Measurements from ENCODE around the gene GPBP1. TPM values are rescaled to one million over a fixed set of nuclear protein-coding genes. Genes with fewer than 3 reads are reported as not detected.
"Not testable (repeated sequence)": the region's sequence is repeated elsewhere in the genome, so short reads cannot be mapped to it uniquely, and the experiment has no call there.

GPBP1 gene
- total RNA-seq, 1 donor from 2014 or later, result 63.0 TPM

DNA sequence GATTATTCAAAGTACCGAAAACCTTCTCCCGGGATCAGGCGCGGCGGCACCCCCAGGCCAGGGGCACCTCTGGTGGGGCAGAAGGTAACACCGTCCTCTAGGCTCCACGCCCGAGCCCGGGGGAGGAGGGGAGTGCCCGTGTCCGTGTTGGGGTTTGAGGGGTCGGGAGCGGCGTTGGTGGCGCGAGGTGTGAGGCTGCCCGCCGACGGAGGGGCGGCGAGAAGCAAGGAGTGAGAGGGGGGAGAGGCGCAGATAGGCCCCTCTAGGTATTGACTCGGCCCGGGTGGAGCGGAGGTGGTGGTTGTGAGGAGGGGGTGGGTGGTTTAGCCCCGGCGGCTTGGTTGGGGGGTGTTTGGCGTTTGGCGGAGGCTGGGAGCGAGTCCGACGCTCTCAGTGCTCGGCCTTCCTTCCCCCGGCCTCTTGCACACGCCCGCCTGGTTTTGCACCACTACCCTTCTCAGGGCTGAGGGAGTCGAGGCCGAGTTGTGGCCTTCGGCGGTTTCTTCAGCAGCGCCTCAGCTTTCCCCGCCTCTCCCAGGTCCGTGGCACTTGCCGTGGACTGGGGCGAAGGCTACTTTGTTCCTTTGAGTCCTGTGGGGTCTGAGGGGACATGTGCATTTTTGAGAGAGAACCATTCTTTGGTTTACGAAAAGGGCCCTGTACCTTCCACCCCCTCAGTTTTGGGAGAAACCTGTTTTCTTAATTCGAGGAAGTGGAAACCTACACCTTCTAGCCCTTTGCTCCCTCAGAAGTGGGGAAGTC, 450 bp downstream of the GPBP1 start:
- peak overlapping the region; percentile 91 for H3K27ac ChIP-seq
- peaks cover 25% of the 10 kb centered on the region for H3K4me1 ChIP-seq
- ATAC-seq, result peak; percentile 2
- no peaks in the 10 kb centered on the region for H3K9me3 ChIP-seq
- intact Hi-C loops (cut with DNase I), result no loop called here
- peak overlapping the region; percentile 64 for H3K4me3 ChIP-seq
- TF ChIP-seq, protein P1, sequence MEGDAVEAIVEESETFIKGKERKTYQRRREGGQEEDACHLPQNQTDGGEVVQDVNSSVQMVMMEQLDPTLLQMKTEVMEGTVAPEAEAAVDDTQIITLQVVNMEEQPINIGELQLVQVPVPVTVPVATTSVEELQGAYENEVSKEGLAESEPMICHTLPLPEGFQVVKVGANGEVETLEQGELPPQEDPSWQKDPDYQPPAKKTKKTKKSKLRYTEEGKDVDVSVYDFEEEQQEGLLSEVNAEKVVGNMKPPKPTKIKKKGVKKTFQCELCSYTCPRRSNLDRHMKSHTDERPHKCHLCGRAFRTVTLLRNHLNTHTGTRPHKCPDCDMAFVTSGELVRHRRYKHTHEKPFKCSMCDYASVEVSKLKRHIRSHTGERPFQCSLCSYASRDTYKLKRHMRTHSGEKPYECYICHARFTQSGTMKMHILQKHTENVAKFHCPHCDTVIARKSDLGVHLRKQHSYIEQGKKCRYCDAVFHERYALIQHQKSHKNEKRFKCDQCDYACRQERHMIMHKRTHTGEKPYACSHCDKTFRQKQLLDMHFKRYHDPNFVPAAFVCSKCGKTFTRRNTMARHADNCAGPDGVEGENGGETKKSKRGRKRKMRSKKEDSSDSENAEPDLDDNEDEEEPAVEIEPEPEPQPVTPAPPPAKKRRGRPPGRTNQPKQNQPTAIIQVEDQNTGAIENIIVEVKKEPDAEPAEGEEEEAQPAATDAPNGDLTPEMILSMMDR (IDR thresholded peaks at IDR 0.05), result no peak
- DNase-seq, result no peak
- H3K36me3 ChIP-seq, result peaks cover 4% of the 10 kb centered on the region
- H3K27me3 ChIP-seq, result no peaks in the 10 kb centered on the region

GRCh38 chr5:57174890-57175510, 1.1 kb downstream of the GPBP1 start:
- H3K4me3 ChIP-seq, result peak overlapping the region; percentile 64
- peak overlapping the region; percentile 91 for H3K27ac ChIP-seq
- H3K27me3 ChIP-seq, result no peaks in the 10 kb centered on the region
- TF ChIP-seq, protein P1 (IDR thresholded peaks at IDR 0.05), result no peak
- peaks cover 32% of the 10 kb centered on the region for H3K4me1 ChIP-seq
- ATAC-seq, result no peak
- H3K9me3 ChIP-seq, result no peaks in the 10 kb centered on the region
- H3K36me3 ChIP-seq, result peaks cover 4% of the 10 kb centered on the region
- no peak for DNase-seq
- intact Hi-C loops (cut with DNase I), result no loop called here

GRCh38 chr5:57175551-57176309, 1.9 kb downstream of the GPBP1 start:
- intact Hi-C loops (cut with DNase I), result no loop called here
- Histone ChIP-seq H3K36me3 (peaks cover 4% of the 10 kb centered on the region), H3K9me3 (no peaks in the 10 kb centered on the region), H3K27me3 (no peaks in the 10 kb centered on the region), H3K4me1 (peaks cover 39% of the 10 kb centered on the region), H3K4me3 (peak overlapping the region; percentile 64), H3K27ac (peak overlapping the region; percentile 91)
- TF ChIP-seq, protein P1 (IDR thresholded peaks at IDR 0.05), result no peak
- ATAC-seq (no peak), DNase-seq (no peak)

GRCh38 chr5:57176350-57176857, 2.5 kb downstream of the GPBP1 start:
- peaks cover 44% of the 10 kb centered on the region for H3K4me1 ChIP-seq
- no peaks in the 10 kb centered on the region for H3K27me3 ChIP-seq
- H3K4me3 ChIP-seq, result peak overlapping the region; percentile 64
- intact Hi-C loops (cut with DNase I), result no loop called here
- H3K9me3 ChIP-seq, result no peaks in the 10 kb centered on the region
- no peak for DNase-seq
- peaks cover 4% of the 10 kb centered on the region for H3K36me3 ChIP-seq
- ATAC-seq, result no peak
- TF ChIP-seq, protein P1 (IDR thresholded peaks at IDR 0.05), result no peak
- H3K27ac ChIP-seq, result peak overlapping the region; percentile 91

- Histone ChIP-seq H3K9me3 (no peaks in the 10 kb centered on the region), H3K4me3 (peak overlapping the region; percentile 64), H3K27me3 (no peaks in the 10 kb centered on the region), H3K4me1 (peaks cover 54% of the 10 kb centered on the region), H3K27ac (no peak overlapping the region), H3K36me3 (peaks cover 4% of the 10 kb centered on the region)
- intact Hi-C loops (cut with DNase I), result no loop called here
- TF ChIP-seq, protein P1 (IDR thresholded peaks at IDR 0.05), result no peak
- ATAC-seq (no peak), DNase-seq (no peak)
Measured at GRCh38 chr5:57177479-57178156, 3.8 kb downstream of the GPBP1 start.

DNA sequence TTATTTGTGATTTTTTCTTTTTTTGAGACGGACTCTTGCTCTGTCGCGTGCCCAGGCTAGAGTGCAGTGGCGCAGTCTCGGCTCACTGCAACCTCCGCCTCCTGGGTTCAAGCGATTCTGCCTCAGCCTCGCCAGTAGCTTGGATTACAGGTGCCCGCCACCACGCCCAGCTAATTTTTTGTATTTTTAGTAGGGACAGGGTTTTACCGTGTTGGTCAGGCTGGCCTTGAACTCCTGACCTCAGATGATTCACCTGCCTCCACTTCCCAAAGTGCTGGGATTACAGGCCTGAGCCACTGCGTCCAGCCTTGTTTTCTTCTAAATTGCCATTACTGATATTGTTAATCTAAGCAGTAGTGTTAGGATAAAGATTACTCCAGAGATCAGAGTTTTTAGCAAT, 4.4 kb downstream of the GPBP1 start:
- intact Hi-C loops (cut with DNase I); H3K27me3 ChIP-seq; H3K9me3 ChIP-seq; ATAC-seq; H3K27ac ChIP-seq; H3K36me3 ChIP-seq; DNase-seq: not testable (repeated sequence)
- H3K4me1 ChIP-seq, result peaks cover 54% of the 10 kb centered on the region
- peak overlapping the region; percentile 64 for H3K4me3 ChIP-seq
